SK-N-SH treated with all-trans-retinoic acid at 6 μM for 48 hours (cell line): ENCODE measurements around the gene MALRD1.

Experiments used
- ARNTL ChIP-seq: fragments of 450-650 bp; formaldehyde crosslinking; IDR thresholded peaks from 2 replicates; pipeline ENCODE4 v1.5.0; 2020; ENCODE audit warnings: low read depth, mild to moderate bottlenecking, moderate library complexity, borderline replicate concordance
- ZFP3 ChIP-seq: fragments of 250-450 bp; sonication (Bioruptor Pico); IDR thresholded peaks from 2 replicates; pipeline ENCODE4 v1.5.0; 2020; ENCODE audit warnings: mild to moderate bottlenecking, moderate library complexity
- ZFP30 ChIP-seq: fragments of 450-650 bp; formaldehyde crosslinking; IDR thresholded peaks from 2 replicates; pipeline ENCODE4 v1.5.0; 2022; ENCODE audit warnings: mild to moderate bottlenecking, moderate library complexity
- TF ChIP-seq, protein P1 (sequence below): fragments of 250-450 bp; sonication (Bioruptor Pico); IDR thresholded peaks from 2 replicates; pipeline ENCODE4 v1.5.1; 2020; ENCODE audit warnings: low read depth, mild to moderate bottlenecking, moderate library complexity

DNA sequence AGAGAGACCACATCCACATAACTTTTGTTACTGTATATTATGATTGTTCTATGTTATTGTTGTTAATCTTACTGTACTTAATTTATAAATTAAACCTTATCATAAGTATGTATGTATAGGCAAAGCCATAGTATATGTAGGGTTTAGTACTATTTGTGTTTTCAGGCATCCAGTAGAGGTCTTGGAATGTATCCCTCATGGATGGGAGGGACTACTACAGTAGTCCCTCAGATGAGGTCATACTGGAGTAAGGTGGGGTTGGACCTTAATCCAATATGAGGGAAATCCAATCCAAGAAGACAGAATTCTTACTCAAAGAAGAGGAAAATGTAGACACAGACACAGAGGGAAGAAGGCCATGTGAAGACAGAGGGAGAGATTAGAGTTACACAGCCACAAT lies 34.1 kb upstream of the MALRD1 start:
- TF ChIP-seq ZFP30 (CRISPR knock-in tag) = no peak
- TF ChIP-seq ARNTL = no peak
- TF ChIP-seq, protein P1, sequence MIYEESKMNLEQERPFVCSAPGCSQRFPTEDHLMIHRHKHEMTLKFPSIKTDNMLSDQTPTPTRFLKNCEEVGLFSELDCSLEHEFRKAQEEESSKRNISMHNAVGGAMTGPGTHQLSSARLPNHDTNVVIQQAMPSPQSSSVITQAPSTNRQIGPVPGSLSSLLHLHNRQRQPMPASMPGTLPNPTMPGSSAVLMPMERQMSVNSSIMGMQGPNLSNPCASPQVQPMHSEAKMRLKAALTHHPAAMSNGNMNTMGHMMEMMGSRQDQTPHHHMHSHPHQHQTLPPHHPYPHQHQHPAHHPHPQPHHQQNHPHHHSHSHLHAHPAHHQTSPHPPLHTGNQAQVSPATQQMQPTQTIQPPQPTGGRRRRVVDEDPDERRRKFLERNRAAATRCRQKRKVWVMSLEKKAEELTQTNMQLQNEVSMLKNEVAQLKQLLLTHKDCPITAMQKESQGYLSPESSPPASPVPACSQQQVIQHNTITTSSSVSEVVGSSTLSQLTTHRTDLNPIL (CRISPR knock-in tag) = no peak
- TF ChIP-seq ZFP3 (CRISPR knock-in tag) = no peak
